PC-9 (cell line): Measurements from ENCODE around the gene MCTP1. TPM values are rescaled to one million over a fixed set of nuclear protein-coding genes. Genes with fewer than 3 reads are reported as not detected.

Experiments
- BruUV-seq: library from RNA; stranded (reverse); fragments of 400-500 nt; replicated peaks from 2 replicates; lab custom pipeline; 2021; lab: Mats Ljungman, UMichigan
- CTCF ChIA-PET: fragments of 300-600 bp; sonication (Branson Sonifier 250); formaldehyde crosslinking; loops from one replicate; lab custom pipeline; 2022; ENCODE audit warnings: antibody characterized with exemption; lab: Charles Lee
- POLR2A ChIA-PET: fragments of 300-600 bp; sonication (Branson Sonifier 250); formaldehyde crosslinking; loops from one replicate; lab custom pipeline; 2022; ENCODE audit warnings: antibody characterized with exemption; ENCODE audit not compliant: unreplicated experiment; lab: Charles Lee
- DNase-seq, 2 experiments: peaks; one replicate each; pipeline versions ENCODE4 v3.0.0 to v3.0.0-alpha.2; 2015 to 2022; ENCODE audit warnings: mixed read lengths in 1 of 2
- H2AFZ ChIP-seq: fragments of 200-600 bp; sonication (generic); 2 replicates; pipeline ENCODE4 v1.8.1; 2017; ENCODE audit warnings: antibody characterized with exemption
- H3F3A ChIP-seq: fragments of 200-600 bp; sonication (generic); 2 replicates; pipeline ENCODE4 v1.8.1; 2017; ENCODE audit warnings: antibody characterized with exemption, mild to moderate bottlenecking, low read depth; ENCODE audit not compliant: insufficient read depth
- H3K27ac ChIP-seq: fragments of 200-600 bp; sonication (generic); 2 replicates; pipeline ENCODE4 v1.6.1; 2016; ENCODE audit warnings: mixed run types
- H3K27me3 ChIP-seq: fragments of 200-600 bp; sonication (generic); 2 replicates; pipeline ENCODE4 v1.6.1; 2016; ENCODE audit warnings: low read depth, mixed run types; ENCODE audit not compliant: insufficient read depth
- H3K36me3 ChIP-seq: fragments of 200-600 bp; sonication (generic); 2 replicates; pipeline ENCODE4 v1.6.1; 2016; ENCODE audit warnings: low read depth, mixed run types
- H3K4me1 ChIP-seq: fragments of 200-600 bp; sonication (generic); replicated peaks from 2 replicates; pipeline ENCODE4 v1.6.1; 2016; ENCODE audit warnings: mixed run types; ENCODE audit not compliant: insufficient read depth
- H3K4me2 ChIP-seq: fragments of 200-600 bp; sonication (generic); 2 replicates; pipeline ENCODE4 v1.6.1; 2017; ENCODE audit warnings: mixed run types
- H3K4me3 ChIP-seq: fragments of 200-600 bp; sonication (generic); 2 replicates; pipeline ENCODE4 v1.6.1; 2016; ENCODE audit warnings: mixed run types
- H3K79me2 ChIP-seq: fragments of 200-600 bp; sonication (generic); 2 replicates; pipeline ENCODE4 v1.6.1; 2017; ENCODE audit warnings: low read depth, mixed run types
- H3K9me2 ChIP-seq: fragments of 200-600 bp; sonication (generic); 2 replicates; pipeline ENCODE4 v1.8.1; 2017; ENCODE audit warnings: mild to moderate bottlenecking; ENCODE audit not compliant: insufficient read depth
- H3K9me3 ChIP-seq: fragments of 200-600 bp; sonication (generic); 2 replicates; pipeline ENCODE4 v1.8.1; 2016; ENCODE audit warnings: low read depth; ENCODE audit not compliant: insufficient read depth
- H4K20me1 ChIP-seq: fragments of 200-600 bp; sonication (generic); 2 replicates; pipeline ENCODE4 v1.8.1; 2017; ENCODE audit not compliant: insufficient read depth
- EZH2 ChIP-seq: fragments of 200-600 bp; sonication (generic); IDR thresholded peaks from 2 replicates; pipeline ENCODE4 v1.8.0; 2017; ENCODE audit warnings: antibody characterized with exemption, low read depth
- intact Hi-C: fragments of 100-400 bp; cut with micrococcal nuclease; formaldehyde crosslinking; loops from one replicate; pipeline ENCODE4 v1.10.0; 2022; ENCODE audit not compliant: unreplicated experiment
- total RNA-seq: library from RNA; stranded (reverse); gene quantifications from 2 replicates; pipeline ENCODE4 v1.2.3, GENCODE V29; 2021
- TF ChIP-seq, protein P1 (sequence below): fragments of 200-600 bp; sonication (generic); conservative IDR thresholded peaks from 2 replicates; pipeline ENCODE4 v1.6.1; 2017; ENCODE audit warnings: mixed run types, antibody characterized with exemption, mild to moderate bottlenecking, moderate library complexity

MCTP1 gene
- total RNA-seq, 1 experiment from 2014 or later: 3.9 TPM

- H3F3A ChIP-seq: no peaks in the 10 kb centered on the region
- no peaks in the 10 kb centered on the region for H3K27me3 ChIP-seq
- TF ChIP-seq EZH2: no peak
- TF ChIP-seq, protein P1, sequence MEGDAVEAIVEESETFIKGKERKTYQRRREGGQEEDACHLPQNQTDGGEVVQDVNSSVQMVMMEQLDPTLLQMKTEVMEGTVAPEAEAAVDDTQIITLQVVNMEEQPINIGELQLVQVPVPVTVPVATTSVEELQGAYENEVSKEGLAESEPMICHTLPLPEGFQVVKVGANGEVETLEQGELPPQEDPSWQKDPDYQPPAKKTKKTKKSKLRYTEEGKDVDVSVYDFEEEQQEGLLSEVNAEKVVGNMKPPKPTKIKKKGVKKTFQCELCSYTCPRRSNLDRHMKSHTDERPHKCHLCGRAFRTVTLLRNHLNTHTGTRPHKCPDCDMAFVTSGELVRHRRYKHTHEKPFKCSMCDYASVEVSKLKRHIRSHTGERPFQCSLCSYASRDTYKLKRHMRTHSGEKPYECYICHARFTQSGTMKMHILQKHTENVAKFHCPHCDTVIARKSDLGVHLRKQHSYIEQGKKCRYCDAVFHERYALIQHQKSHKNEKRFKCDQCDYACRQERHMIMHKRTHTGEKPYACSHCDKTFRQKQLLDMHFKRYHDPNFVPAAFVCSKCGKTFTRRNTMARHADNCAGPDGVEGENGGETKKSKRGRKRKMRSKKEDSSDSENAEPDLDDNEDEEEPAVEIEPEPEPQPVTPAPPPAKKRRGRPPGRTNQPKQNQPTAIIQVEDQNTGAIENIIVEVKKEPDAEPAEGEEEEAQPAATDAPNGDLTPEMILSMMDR: no peak
- no peaks in the 10 kb centered on the region for H3K36me3 ChIP-seq
- no peak overlapping the region for H3K4me3 ChIP-seq
- H3K9me2 ChIP-seq: no peaks in the 10 kb centered on the region
- H2AFZ ChIP-seq: no peak overlapping the region
- peaks cover 3% of the 10 kb centered on the region; the same call in 1 of the 2 replicates for H3K9me3 ChIP-seq
- intact Hi-C loops: no loop called here
- POLR2A ChIA-PET: no interaction called here
- H3K27ac ChIP-seq: no peak overlapping the region
- DNase-seq: no peak
- H3K79me2 ChIP-seq: no peaks in the 10 kb centered on the region
- H3K4me1 ChIP-seq: no peaks in the 10 kb centered on the region
- no peak overlapping the region for H3K4me2 ChIP-seq
- H4K20me1 ChIP-seq: no peaks in the 10 kb centered on the region
- CTCF ChIA-PET: no interaction called here
- no TSS peak for BruUV-seq
Observed at GRCh38 chr5:95175106-95175505, 109.8 kb downstream of the MCTP1 start.

DNA sequence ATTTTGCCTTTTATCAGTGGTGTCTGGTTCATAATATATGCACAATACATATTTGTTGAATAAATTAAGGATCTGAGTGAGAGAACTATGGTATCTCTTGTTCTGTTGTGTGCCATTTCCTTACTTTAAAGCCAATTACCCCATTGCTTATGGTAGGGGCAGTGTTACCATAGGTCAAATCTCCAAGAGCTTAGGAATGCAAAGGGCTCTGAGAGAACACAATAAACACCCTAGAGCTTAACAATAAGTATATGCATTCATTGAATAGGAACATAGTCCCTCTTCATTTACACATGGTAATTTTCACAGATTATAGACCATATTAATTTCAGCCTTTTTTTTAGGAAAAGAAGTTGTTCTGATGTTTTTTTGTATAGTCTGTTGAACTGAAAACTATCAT lies 112.2 kb downstream of the MCTP1 start:
- no peak overlapping the region for H3K27ac ChIP-seq
- H3K4me2 ChIP-seq: no peak overlapping the region
- TF ChIP-seq EZH2: no peak
- TF ChIP-seq, protein P1: no peak
- ChIA-PET CTCF (no interaction called here), POLR2A (no interaction called here)
- H3K79me2 ChIP-seq: no peaks in the 10 kb centered on the region
- no peaks in the 10 kb centered on the region for H3F3A ChIP-seq
- intact Hi-C loops: no loop called here
- no peaks in the 10 kb centered on the region for H3K27me3 ChIP-seq
- H3K4me1 ChIP-seq: no peaks in the 10 kb centered on the region
- H2AFZ ChIP-seq: no peak overlapping the region
- peaks cover 3% of the 10 kb centered on the region; the same call in 1 of the 2 replicates for H3K9me3 ChIP-seq
- no peaks in the 10 kb centered on the region for H3K36me3 ChIP-seq
- no peaks in the 10 kb centered on the region for H3K9me2 ChIP-seq
- H3K4me3 ChIP-seq: no peak overlapping the region
- H4K20me1 ChIP-seq: no peaks in the 10 kb centered on the region
- DNase-seq: no peak
- no TSS peak for BruUV-seq

GRCh38 chr5:95164861-95165260 lies 120.0 kb downstream of the MCTP1 start:
- no peak for TF ChIP-seq EZH2
- TF ChIP-seq, protein P1: no peak
- Histone ChIP-seq H3K27me3 (no peaks in the 10 kb centered on the region), H3K4me2 (no peak overlapping the region), H4K20me1 (no peaks in the 10 kb centered on the region), H3K36me3 (no peaks in the 10 kb centered on the region), H3K4me1 (no peaks in the 10 kb centered on the region), H2AFZ (no peak overlapping the region), H3K4me3 (no peak overlapping the region), H3K9me3 (no peaks in the 10 kb centered on the region), H3K79me2 (no peaks in the 10 kb centered on the region), H3F3A (no peaks in the 10 kb centered on the region), H3K27ac (no peak overlapping the region), H3K9me2 (no peaks in the 10 kb centered on the region; the same call in 1 of the 2 replicates)
- ChIA-PET POLR2A (no interaction called here), CTCF (no interaction called here)
- BruUV-seq: no TSS peak
- intact Hi-C loops: no loop called here
- DNase-seq: no peak
